Urinary bladder (tissue), 4 donors: ENCODE measurements around the gene PRCD. TPM values are rescaled to one million over a fixed set of nuclear protein-coding genes. Genes with fewer than 3 reads are reported as not detected.
"Not testable (repeated sequence)": the region's sequence is repeated elsewhere in the genome, so short reads cannot be mapped to it uniquely, and the experiment has no call there.

ENCODE experiments used
- DNase-seq: peaks from one replicate; pipeline ENCODE4 v3.0.0-alpha.2; 2015; ENCODE audit errors: extremely low spot score
- H3K27ac ChIP-seq: one replicate; pipeline ENCODE4 v1.5.1; 2013; ENCODE audit warnings: low read depth, mild to moderate bottlenecking, moderate library complexity
- H3K36me3 ChIP-seq: one replicate; pipeline ENCODE4 v1.6.1; 2013; ENCODE audit warnings: mild to moderate bottlenecking, moderate library complexity; ENCODE audit not compliant: insufficient read depth
- H3K4me1 ChIP-seq: one replicate; pipeline ENCODE4 v1.6.1; 2013; ENCODE audit warnings: mild to moderate bottlenecking, moderate library complexity; ENCODE audit not compliant: insufficient read depth
- H3K4me3 ChIP-seq: one replicate; pipeline ENCODE4 v1.5.1; 2013; ENCODE audit warnings: low read depth, low read length
- WGBS: extraction: QIAGEN DNeasy Blood & Tissue Kit; methylation state at CpG from one replicate; pipeline ENCODE4 v1.1.7; 2013; 5-methylcytosine and 5-hydroxymethylcytosine counted together
- polyA plus RNA-seq: library from polyadenylated mRNA; stranded (reverse); fragments of 200-250 nt; gene quantifications from one replicate; pipeline ENCODE4 v1.2.3, GENCODE V29; 2013
- total RNA-seq: library from RNA; depleted of rRNA; stranded (reverse); fragments of >200 nt; gene quantifications from one replicate; pipeline ENCODE4 v1.2.3, GENCODE V29; 2014
- donor health status: healthy with polysubstance abuse.
- donor health status: healthy.

The PRCD gene
- total and polyA plus RNA-seq, 2 donors, result 7.1 to 10.6 TPM

DNA sequence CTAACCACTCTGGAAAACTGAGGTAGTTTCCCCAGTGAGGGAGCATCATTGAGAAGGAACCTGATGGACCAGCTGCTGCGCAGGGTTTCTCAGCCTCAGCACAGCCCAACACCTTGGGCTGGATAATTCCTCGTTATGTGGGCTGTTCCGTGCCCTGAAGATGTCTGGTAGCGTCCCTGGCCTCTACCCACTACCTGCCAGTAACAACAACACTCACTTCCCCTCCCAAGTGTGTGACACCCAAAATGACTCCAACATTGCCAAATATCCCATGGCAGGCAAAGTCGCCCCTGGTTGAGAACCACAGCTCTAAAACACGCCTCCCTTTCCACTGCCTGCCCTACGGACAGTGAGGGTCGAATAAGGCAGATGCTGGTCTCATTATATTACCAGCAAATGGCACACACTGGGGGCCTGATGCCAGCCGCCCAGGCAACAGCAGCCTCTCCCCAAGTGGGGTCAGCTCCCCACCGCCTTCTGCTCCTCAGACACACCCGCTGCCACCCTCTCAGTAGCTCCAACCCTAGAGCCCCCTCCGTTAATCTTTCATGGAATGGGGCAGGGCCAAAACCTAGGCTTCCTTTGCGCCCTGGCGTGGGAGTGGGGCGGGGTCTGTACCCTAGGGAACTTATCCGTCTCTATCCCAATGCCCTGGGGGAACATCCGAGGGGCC lies 39.6 kb upstream of the PRCD start:
- Histone ChIP-seq H3K4me3 (peak overlapping the region; percentile 56), H3K36me3 (no peaks in the 10 kb centered on the region), H3K4me1 (no peaks in the 10 kb centered on the region), H3K27ac (no peak overlapping the region)
- WGBS, result 76% methylated on average over 17 of the region's 17 CpGs
- DNase-seq, result no peak

DNA sequence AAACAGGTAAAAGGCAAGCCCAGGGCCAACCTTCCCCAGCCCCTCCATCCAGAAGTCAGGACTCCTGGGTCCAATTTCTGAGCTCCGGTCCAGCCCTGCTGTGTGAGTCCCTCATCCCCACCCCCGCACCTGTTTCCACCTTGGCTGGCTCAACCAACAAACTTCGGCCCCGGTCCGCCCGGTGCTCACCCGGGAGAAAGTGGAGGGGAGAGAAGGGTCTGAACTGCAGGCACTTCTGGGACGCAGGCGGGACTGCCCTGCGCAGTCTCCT lies 39.2 kb upstream of the PRCD start:
- Histone ChIP-seq H3K27ac (peak overlapping the region; percentile 43), H3K4me1 (no peaks in the 10 kb centered on the region), H3K36me3 (no peaks in the 10 kb centered on the region), H3K4me3 (peak overlapping the region; percentile 56)
- 26% methylated on average over 10 of the region's 10 CpGs for WGBS
- DNase-seq, result no peak

DNA sequence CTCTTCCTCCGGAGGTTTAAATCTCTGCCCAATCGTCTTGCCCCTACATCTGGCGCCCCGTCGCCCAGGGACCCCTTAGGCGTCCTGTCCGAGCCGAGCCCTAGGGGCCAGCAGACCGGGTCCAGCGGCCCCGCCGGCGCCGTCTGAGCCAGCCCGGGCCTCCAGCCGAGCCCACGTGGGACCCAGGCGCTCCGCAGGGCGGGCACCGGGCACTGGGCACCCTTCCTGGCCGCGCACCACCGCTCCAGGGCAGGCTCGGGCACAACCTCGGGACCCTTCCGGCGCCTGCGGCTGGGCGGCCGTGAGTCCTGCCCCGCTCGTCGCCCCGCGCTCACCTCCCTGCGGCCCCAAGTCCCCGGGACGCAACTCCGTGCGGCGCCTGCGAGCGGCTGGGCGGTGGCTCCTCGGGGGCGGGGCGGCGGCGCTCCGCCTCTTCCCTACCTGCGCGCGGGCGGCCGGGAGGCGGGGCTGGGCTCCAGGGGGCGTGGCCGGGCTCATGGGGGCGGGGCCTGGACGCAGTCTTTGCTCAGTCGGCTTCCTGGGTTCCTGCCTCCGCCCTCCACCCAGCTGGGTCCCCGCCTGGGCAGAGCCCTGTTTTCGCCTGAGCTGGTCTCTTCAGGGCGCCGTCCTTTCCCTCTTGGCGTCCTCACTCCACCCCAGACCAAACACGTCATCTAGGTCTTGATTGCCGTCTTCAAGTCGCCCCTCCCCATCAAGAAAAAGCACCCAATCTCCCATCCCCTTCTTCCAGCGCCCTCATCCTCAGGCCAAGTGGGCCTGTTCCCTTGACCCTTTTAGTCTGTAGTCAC lies 38.6 kb upstream of the PRCD start, which contains the start of gene RHBDF2:
RHBDF2 (minus strand) TSS at position 406 of the 809 bp plus-strand sequence. CDS start 19,899 bp downstream, outside the sequence.
- Histone ChIP-seq H3K36me3 (no peaks in the 10 kb centered on the region), H3K4me3 (peak within 1 kb of the TSS; percentile 56), H3K4me1 (no peaks in the 10 kb centered on the region), H3K27ac (peak within 1 kb of the TSS; percentile 49)
- WGBS, result 2% methylated on average over 72 of the region's 72 CpGs
- DNase-seq, result no peak

DNA sequence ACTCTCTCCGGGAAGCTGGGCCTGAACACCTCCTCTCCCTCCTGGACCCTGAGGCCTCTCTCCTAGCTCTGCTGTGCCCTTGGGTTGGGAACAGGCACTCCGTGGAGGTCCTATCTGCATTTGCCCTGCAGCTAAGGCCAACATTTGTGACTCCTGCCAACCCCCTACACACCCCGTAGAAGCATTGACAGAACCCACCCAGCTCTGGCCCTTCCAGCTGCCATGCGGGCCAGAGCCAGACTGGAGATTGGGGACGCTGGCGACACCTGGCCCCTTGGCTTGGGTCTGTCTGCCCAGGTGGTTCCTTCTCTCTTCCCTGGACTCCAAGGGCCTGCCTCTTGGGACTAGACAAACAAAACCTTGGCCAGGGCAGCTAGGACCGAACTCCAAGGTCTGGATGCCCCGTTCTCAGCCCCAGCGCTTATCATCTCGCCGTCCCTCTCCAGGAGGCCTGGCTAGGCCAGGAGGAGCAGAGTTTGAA lies 38.0 kb upstream of the PRCD start:
- DNase-seq, result no peak
- Histone ChIP-seq H3K36me3 (no peaks in the 10 kb centered on the region), H3K27ac (no peak overlapping the region), H3K4me1 (no peaks in the 10 kb centered on the region), H3K4me3 (peak overlapping the region; percentile 56)
- 74% methylated on average over 11 of the region's 11 CpGs for WGBS

DNA sequence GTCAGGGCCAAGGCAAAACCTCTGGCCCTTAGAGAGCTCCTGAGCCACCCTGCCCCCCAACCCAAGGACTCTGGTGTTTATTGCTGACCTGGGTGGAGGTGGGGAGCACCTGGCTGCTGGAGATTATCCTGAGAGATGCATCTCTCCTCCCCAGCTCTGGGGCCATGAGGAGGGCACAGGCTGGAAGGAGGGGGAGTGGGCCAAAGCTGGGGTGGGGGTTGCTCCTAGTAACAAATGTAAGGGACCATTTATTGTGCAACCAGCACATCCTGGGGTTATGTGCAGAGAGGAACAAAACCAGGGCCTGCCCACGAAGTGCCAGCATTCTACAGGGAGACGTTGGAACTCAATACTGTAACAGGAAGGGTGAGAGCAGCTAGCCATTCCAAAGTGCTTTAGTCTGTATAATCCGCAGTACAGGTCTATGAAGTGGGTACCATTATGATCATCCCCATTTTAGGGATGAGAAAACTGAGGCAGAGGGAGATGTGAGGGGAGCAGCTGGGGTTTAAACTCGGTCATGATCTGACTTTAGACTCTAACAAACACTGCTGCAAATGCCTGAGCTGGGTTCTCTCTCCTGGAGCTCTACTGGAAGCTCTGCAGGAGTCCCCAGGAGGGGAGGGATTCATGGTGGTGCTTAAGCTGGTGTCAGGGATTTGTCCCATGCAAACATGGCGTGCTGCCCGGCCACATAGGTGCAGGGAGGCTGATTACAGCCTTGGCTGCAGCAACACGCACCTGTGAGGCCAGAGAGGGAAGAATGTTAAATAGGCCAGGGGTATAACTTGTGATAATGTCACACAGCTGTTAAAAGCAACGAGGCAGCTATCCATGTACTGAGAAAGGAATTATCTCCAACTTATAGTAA lies 37.3 kb upstream of the PRCD start:
- WGBS, result 77% methylated on average over 8 of the region's 8 CpGs
- Histone ChIP-seq H3K4me3 (no peak overlapping the region), H3K36me3 (no peaks in the 10 kb centered on the region), H3K4me1 (no peaks in the 10 kb centered on the region), H3K27ac (no peak overlapping the region)
- DNase-seq, result no peak

DNA sequence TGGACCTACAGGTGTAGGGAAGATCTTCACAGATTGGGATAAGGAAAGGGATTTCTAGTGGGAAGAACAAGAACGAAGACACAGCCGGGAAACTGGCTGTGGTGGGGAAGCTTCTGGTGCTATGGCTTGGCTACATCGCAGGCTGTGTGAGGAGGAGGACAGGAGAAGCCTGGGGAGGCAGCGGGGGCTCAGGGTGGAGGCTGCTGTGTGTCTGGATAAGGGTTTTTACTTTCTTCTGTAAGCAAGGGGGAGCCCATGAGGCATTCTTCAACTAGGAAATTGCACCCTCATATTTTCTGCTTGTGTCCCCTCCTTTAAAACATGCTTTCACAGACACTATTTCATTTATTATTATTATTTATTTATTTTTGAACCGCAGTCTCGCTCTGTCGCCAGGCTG lies 35.7 kb upstream of the PRCD start:
- no peak overlapping the region for H3K4me3 ChIP-seq
- DNase-seq, result no peak
- 62% methylated on average over 7 of the region's 7 CpGs for WGBS
- H3K36me3 ChIP-seq, result no peaks in the 10 kb centered on the region
- no peaks in the 10 kb centered on the region for H3K4me1 ChIP-seq
- H3K27ac ChIP-seq, result no peak overlapping the region

DNA sequence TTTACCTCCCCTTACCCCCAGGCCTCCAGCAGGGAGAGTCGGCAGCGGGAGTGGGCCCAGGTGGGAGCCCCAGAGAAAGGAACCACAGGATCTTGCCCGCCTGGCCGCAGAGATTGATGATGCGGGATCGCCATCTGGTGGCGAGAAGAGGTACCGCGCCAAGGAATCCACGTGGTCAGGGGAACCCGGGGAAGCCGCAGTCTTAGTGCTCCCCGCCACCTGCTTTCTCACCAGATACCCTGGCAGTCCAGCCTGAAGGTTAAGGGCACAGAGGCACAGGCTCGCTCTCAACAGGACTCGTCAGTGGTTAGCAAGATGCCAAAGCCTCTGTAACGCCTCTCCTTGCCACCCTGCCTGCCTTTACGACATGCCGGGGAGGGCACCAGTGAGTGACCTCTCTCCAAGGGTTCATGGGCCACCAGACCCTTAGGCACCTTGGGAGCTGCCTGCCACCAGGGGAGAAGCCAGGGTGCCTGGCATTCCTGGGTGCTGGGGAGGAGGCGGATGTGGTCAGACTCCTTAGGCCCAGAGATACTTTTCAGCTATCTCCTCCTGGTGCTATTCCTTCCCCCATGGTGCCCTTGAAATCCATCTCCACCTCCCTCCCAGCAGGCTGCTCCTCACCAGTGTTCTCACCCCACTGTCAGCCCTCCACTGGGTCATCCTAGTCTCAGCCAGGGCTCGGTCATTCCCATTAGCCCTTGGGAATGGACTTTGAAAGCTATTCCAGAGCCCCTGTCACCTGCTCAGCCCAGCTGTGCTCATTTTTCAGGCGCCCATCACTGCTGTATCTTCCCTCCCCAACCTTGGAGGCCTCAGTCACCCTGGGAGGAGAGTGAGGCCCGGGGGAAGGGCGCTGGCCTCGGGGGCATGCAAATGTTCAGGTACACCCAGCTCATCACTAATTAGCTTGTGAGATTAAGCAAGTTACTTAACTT lies 33.2 kb upstream of the PRCD start:
- Histone ChIP-seq H3K27ac (no peak overlapping the region), H3K4me1 (no peaks in the 10 kb centered on the region), H3K36me3 (no peaks in the 10 kb centered on the region), H3K4me3 (no peak overlapping the region)
- DNase-seq, result no peak
- WGBS, result 27% methylated on average over 24 of the region's 24 CpGs

DNA sequence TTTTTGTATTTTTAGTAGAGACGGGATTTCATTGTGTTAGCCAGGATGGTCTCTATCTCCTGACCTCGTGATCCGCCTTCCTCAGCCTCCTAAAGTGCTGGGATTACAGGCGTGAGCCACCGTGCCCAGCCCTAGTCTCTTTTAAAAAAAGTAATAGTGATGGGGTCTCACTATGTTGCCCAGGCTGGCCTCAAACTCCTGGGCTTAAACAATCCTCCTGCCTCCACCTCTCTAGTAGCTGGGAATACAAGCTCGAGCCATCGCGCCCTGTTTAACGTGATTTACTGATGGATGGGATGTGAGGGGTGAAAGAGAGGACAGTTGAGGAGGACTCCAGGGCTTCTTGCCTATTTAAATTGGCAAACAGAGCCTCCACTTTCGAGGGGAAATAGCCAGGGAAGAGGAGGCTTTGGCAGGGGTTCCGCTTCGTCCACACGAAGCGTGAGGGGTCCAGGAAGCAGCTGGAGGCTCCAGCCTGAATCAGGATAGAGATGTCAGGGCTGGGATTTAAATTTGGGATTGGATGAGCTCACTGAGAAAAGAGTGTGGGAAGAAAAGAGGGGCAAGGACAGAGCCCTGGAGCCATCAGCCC lies 31.3 kb upstream of the PRCD start:
- 64% methylated on average over 14 of the region's 14 CpGs for WGBS
- not testable (repeated sequence) for H3K4me3 ChIP-seq, H3K27ac ChIP-seq, DNase-seq, H3K36me3 ChIP-seq, H3K4me1 ChIP-seq

DNA sequence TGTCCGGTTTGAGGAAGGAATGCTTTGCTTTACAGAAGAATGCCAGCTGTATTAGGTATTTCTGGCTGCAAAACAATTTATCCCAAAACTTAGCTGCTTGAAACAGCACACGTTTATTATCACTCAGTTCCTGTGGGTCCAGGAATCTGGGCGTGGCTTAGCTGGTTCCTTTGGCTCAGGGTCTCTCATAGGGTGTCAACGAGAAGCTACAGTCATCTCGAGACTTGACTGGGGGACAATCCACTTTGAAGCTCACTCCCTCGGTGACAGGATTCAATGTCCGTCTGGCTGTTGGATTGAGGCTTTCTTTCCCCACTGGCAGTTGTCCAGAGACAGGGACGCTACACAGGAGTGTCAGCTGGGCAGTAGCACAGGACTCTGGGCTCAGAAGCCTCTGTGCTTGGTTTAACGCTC lies 29.0 kb upstream of the PRCD start:
- Histone ChIP-seq H3K27ac (no peak overlapping the region), H3K4me3 (no peak overlapping the region), H3K4me1 (no peaks in the 10 kb centered on the region), H3K36me3 (no peaks in the 10 kb centered on the region)
- no peak for DNase-seq
- WGBS, result 25% methylated on average over 9 of the region's 9 CpGs

DNA sequence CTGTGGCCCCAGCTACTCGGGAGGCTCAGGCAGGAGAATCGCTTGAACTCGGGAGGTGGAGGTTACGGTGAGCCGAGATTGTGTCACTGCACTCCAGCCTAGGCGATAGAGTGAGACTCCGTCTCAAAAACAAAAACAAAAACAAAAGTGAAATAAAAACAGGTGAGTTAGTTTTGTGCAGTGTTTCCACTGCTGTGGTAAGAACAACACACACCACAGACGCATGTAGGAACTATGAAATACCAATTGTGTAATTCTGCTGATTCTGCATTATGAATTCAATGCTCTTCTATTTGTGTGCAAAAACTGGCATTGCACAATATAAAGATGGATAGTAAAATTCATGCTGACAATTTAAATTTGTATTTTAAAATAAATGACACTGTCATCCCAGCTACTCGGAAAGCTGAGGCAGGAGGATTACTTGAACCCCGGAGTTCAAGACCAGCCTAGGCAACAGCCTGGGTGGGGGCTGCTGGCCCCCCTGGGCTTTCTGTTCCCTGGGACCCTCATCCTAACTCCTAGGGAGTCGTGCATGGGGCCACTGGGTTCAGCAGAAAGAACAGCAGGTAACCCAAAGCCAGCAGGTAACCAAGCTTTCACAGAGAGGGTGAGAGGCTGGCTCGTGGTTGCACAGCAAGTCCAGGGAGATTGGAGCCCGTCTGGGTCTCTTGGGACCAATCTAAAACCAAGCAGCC lies 28.0 kb upstream of the PRCD start:
- 86% methylated on average over 13 of the region's 13 CpGs for WGBS
- Histone ChIP-seq H3K4me1 (no peaks in the 10 kb centered on the region), H3K4me3 (no peak overlapping the region), H3K27ac (no peak overlapping the region), H3K36me3 (no peaks in the 10 kb centered on the region)
- no peak for DNase-seq

DNA sequence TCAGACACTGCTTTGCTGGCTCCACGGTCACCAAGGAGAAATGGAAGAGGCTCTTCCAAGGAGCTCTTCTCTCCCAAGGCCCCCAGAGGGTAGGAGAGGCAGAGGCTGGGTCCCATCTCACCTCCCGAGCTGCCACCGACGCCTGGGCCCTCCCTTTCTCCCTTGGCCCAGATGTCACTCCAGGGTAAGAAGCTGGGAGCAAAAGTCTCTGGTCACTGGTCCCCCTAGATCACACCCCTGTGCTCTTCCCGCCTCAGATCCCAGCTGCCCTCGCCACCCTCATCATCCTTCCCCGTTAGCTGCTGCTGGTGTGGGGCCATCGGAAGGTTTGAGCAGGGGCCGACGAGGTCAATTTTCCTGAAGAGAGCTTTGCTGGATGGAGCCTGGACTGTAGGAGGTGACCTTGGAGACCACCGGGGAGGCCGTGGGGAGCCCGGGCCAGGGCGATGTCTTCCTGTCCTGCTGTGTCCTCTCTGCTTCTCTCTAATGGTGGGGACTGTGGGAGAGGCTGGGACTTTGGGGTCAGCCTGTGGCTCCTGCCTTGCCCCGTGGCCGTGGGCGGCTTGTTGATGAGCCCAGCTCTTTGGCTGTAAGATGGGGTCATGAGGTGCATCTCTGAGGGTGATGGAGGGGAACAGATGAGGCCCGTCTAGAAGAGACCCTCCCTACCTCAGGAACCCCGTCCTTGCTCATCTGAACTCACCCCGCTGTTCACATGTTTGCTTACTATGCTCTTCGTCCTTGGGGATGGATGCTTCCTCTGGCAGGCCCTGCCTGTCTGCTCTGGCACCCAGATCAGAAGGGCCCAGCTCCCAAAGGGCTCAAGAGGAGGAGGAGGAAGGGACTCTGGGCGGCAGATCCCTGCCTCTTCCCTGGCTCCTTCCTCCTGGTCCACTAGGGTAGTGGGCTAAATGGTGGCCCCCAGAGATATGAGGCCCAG lies 27.2 kb upstream of the PRCD start:
- DNase-seq, result no peak
- H3K4me3 ChIP-seq, result no peak overlapping the region
- H3K27ac ChIP-seq, result no peak overlapping the region
- H3K36me3 ChIP-seq, result no peaks in the 10 kb centered on the region
- no peaks in the 10 kb centered on the region for H3K4me1 ChIP-seq
- 84% methylated on average over 22 of the region's 22 CpGs for WGBS
